ENCODE data around the gene FAM237B.

Gene FAM237B

DNA sequence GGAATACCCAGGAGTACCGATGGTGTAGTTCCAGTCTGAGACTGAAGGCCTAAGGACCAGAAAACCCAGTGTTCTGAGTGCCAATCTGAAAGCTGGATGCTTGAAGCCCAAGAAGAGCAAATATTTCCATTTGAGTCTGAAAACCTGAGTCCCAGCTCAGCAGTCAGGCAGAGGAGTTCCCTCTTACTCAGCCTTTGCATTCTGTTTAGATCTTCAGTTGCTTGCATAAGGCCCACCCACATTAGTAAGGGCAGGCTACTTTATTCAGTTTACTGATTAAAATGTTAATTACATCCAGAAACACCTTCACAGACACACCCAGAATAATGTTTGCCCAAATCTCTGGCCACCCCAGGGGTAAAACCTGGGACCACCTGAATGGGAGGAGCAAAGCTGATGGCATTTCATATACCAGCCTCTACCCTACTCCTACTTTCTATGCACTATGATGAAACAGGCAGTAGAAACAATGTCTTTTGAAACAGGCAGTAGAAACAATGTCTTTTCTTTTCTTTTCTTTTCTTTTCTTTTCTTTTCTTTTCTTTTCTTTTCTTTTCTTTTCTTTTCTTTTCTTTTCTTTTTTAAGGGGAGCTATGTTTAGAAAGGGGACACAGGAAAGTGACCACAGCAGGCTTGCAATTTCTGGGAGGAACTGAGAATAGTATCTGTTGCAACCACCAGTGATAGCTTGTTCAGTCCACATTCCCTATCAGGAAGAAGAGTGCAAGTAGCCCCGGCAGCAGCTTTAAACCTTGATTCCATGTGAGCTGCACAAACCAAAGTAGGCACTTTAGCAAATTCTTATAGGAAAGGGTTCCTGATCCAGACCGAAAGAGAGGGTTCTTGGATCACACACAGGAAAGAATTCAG, 30.6 kb downstream of the FAM237B start:
- DNase-seq, result no peak

DNA sequence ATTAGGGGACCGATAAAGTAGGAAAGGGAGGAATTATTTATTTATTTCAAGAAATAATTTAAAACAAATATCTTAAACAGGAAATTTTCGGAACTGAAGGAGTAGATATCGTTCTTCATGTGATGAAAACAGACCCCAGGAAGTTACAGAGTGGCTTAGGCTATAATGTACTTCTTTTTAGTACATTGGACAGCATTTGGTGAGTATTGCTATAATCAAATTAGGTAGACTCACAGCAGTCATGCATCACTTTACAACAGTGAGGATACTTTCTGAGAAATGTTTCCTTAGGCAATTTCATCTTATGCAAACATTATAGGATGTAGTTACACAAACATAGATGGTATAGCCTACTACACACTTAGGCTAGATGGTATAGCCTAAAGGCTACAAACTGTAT, 33.0 kb downstream of the FAM237B start:
- DNase-seq, result no peak

DNA sequence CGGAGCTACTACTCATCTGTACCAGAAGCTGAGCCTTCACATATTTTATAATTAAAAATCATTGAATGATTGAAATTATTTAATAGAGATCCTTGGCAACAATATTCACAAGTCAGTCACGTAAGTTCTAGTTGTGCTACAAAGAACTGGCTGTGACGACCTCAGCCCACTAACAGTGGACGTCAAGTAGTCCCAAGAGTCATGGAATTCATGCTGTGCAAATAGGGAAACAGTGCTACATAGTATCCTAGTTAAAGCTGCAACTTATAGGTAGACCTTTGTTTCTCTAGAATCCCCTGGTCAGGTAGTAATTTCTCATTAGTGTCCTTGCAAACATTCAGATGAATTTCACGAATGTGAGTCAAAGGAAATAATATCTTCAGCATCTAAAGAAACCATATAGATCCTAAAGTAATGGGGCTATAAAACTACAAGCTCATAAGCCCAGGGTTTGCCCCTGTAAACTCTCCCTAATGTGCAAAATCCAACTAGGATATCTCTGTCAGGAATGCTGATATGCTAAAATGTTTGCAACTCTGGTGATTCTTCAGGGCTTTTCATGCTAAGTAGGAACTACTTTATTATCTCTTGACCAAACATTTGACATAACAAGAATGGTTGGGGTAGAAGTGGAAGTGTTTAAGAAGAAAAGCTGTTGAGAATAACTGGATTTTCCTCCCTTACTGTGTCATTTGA, 44.9 kb downstream of the FAM237B start:
- no peak for DNase-seq

DNA sequence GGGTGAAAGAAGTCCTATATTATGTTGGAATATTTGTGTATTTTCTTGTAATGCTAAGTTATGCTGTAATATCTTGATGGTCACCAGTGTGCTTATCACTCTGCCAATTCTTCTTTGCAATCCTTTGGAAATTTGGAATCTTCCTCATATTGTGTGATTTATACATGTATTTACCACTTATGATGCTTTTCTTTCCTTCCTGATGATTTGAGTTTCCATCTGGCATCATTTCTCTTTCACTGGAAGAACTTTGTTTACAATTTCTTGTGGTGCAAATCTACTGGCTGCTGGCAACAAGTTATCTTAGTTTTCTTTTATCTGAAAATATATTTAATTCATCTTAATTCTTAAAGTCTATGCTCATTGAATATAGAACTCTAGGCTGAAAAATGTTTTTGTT, 46.9 kb downstream of the FAM237B start:
- DNase-seq, result no peak

DNA sequence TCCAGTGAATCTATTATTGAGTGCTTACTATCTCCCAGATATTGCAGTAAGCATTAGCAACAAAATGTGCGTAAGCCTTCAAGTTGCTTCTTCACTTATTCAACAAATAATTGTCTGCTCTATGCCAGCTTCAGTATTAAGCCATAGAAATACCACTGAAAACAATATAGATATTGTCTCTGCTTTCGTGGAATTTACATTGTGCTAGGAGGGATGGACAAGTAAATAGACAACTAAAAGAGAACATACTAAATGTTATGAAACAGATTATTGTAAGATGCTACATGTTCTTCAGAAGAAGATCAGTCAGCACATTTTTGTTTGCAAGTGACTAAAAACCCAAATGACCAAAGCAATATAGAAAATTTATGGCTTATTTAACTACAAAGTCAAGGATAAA, 48.9 kb downstream of the FAM237B start:
- DNase-seq, result no peak

DNA sequence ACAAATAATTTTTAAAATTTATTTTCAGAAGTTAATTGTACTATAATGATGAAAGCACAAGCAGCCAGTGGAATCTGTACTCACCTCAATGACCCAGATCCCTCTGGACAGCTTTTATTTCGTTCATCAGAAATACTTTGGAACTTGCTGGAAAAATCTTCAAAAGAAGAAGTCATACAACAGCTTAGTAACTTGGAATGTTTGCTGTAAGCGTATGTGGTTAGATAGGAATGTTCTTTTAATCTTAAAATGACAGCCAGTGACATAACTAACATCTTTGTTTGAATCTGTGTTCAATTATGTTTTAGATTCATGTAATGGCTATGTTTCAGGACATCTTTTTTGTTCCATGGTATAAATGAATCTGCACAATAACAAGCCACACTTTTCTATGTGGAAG, 49.4 kb downstream of the FAM237B start:
- no peak for DNase-seq

DNA sequence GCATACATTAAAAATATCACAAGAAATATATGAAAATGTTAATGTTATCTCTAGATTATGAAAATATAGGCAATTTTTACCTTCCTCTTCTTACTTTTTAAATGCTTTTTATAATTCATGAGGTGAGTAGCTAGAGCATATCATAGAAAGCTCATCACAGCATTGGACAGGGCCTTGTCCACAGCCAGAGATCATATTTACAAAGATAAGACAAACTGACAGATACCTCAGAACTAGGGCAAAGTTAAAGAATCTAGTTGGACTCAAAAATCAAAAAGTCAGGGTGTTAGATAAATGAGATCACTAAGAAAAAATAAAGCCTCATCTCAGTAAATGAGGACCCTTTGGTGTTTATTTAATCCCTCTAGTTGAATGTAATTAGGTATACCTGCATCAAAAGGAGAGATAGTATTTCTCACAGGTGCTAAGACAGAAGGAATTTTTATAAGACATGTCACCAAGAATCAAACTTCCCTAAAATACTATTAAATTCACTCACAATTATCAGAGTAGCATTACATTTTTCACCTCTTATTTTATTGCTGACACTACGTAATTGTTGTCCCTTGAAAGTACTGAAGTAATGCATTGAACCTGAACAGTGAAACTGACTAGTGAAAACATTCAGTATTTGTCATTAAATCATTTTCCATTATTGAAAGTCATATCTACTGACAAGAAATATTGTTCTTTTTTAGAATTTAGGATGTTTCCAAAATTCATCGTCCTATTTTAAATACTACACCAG, 50.5 kb downstream of the FAM237B start:
- no peak for DNase-seq

DNA sequence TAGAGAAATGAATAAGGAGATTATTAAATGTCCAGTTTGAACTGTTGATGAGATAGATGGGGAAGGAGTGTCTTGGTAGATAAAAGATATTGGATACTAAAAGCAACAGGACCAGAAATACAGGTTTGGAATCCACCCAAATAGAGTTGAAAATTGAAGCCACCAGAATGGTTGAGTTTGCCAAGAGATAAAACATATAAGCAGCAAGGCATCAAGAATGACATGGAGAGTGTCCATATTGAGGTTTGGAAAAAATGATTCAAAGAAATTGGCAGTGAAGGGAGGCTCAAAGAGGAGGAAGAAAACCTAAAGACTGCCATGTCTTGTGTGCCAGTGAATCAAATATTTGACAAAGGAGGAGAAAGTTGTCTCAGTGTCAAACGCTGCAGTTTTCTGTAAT, 51.9 kb downstream of the FAM237B start:
- no peak for DNase-seq

DNA sequence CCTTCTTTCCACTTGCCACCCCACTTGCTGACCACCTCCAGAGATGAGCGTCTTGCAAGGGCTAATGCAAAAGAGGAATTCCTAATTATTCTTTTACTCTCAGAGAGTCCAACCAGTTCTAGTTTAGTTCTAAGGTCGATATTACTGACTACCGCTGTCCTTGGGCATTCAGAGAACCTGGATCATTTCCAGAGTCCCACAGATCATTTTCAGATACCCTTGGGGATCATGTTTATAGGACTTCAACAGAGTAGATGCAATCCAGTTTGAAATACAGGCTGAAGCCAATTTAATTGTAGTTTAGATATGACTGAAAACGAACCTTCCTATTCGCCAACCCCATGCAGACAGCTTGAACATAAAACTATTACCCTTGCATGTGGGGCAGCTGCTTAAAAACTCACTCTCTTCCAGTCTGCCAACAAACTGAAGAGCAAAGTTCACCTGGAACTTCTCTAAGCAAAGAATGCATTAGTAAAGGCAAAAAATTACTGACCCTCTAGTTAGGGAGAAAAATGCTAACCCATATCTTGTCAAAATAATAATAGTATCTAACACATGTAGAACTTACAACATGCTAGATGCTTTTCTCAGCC, 53.7 kb downstream of the FAM237B start:
- DNase-seq, result no peak

DNA sequence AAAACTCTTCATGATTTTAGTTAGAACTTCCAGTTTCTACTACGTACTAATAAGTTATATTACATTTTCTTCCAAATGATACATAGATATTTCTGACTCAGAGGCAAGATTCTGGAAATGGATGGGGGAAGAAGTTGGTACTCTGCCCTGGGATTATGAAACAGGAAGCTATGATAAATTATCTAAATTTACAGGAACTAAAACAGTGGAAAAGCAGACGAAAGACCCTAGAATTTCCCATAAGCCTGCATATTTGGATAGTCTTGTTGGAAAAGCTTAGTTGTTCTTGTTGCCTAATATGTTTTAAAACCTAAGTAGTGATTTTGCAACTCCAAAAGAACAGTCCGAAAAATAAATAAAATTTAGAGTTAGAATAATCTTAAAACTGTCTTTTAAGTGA, 54.3 kb downstream of the FAM237B start:
- no peak for DNase-seq

All from CD4-positive, alpha-beta T cell treated with Interleukin-10 for 1 hour (primary cell).